Epithelial cell of proximal tubule (primary cell): ENCODE results near the gene ADAMTSL5. TPM values are rescaled to one million over a fixed set of nuclear protein-coding genes. Genes with fewer than 3 reads are reported as not detected.
"Not testable (repeated sequence)": the region's sequence is repeated elsewhere in the genome, so short reads cannot be mapped to it uniquely, and the experiment has no call there.

Experiments
- DNase-seq: peaks from one replicate; pipeline ENCODE4 v3.0.0-alpha.2; 2011; ENCODE audit warnings: low read depth
- H3K4me3 ChIP-seq: 2 replicates; pipeline ENCODE4 v1.5.1; 2011; ENCODE audit warnings: low read depth, mild to moderate bottlenecking, low read length
- CTCF ChIP-seq: conservative IDR thresholded peaks from 2 replicates; pipeline ENCODE4 v1.5.1; 2012; ENCODE audit warnings: low read depth, mild to moderate bottlenecking, low read length
- total RNA-seq: library from RNA; depleted of rRNA; stranded (reverse); fragments of >200 nt; gene quantifications from 2 replicates; pipeline ENCODE4 v1.2.3, GENCODE V29; 2015

ADAMTSL5 gene
- total RNA-seq, 1 donor from 2014 or later, result 0.23 TPM

GRCh38 chr19:1538978-1539377 is 26.2 kb upstream of the ADAMTSL5 start:
- no peak overlapping the region for H3K4me3 ChIP-seq
- DNase-seq, result no peak
- TF ChIP-seq CTCF, result no peak

- DNase-seq, H3K4me3 ChIP-seq: not testable (repeated sequence)
Observed at GRCh38 chr19:1535699-1536098, 22.9 kb upstream of the ADAMTSL5 start.

GRCh38 chr19:1534972-1535371 is 22.2 kb upstream of the ADAMTSL5 start:
- TF ChIP-seq CTCF, result no peak
- no peak overlapping the region for H3K4me3 ChIP-seq
- no peak for DNase-seq

GRCh38 chr19:1533510-1534150 is 20.8 kb upstream of the ADAMTSL5 start:
- no peak for DNase-seq
- TF ChIP-seq CTCF, result no peak
- H3K4me3 ChIP-seq, result no peak overlapping the region

GRCh38 chr19:1532003-1532402 is 19.2 kb upstream of the ADAMTSL5 start:
- no peak overlapping the region for H3K4me3 ChIP-seq
- DNase-seq, result no peak
- TF ChIP-seq CTCF, result no peak

GRCh38 chr19:1531587-1531986 is 18.8 kb upstream of the ADAMTSL5 start:
- no peak overlapping the region for H3K4me3 ChIP-seq
- no peak for TF ChIP-seq CTCF
- no peak for DNase-seq

- H3K4me3 ChIP-seq, DNase-seq: not testable (repeated sequence)
Observed at GRCh38 chr19:1530856-1531255, 18.0 kb upstream of the ADAMTSL5 start.

- no peak overlapping the region for H3K4me3 ChIP-seq
- no peak for DNase-seq
- no peak for TF ChIP-seq CTCF
Observed at GRCh38 chr19:1529430-1529816, 16.6 kb upstream of the ADAMTSL5 start.
